H1 (cell line): ENCODE results near the gene NCAM1. TPM values are rescaled to one million over a fixed set of nuclear protein-coding genes. Genes with fewer than 3 reads are reported as not detected.

ENCODE experiments used
- ASH2L ChIP-seq: fragments of 200-600, 300-600 bp; sonication (generic); IDR thresholded peaks from one replicate; pipeline ENCODE4 v1.7.1; 2017; ENCODE audit warnings: low read length
- ATF3 ChIP-seq: IDR thresholded peaks from 2 replicates; pipeline ENCODE4 v1.6.1; 2011; ENCODE audit warnings: low read depth, mild to moderate bottlenecking, low read length; ENCODE audit not compliant: insufficient read depth
- CHD7 ChIP-seq: fragments of 300-600 bp; sonication (generic); IDR thresholded peaks from 2 replicates; pipeline ENCODE4 v1.7.1; 2012; ENCODE audit warnings: low read length, moderate library complexity, mild to moderate bottlenecking, inconsistent platforms; ENCODE audit not compliant: insufficient replicate concordance
- EP300 ChIP-seq, 2 experiments: IDR thresholded peaks; 1 replicate in 1 of 2; 2 replicates in 1 of 2; pipeline ENCODE4 v1.6.1; 2011 to 2012; ENCODE audit warnings: low read depth in 2 of 2, low read length in 2 of 2, mild to moderate bottlenecking in 2 of 2, borderline replicate concordance in 1 of 2, inconsistent platforms in 1 of 2, moderate library complexity in 1 of 2
- NANOG ChIP-seq: IDR thresholded peaks from 2 replicates; pipeline ENCODE4 v1.6.1; 2011; ENCODE audit warnings: low read length, low read depth, mild to moderate bottlenecking, inconsistent platforms; ENCODE audit not compliant: insufficient read depth, poor library complexity, severe bottlenecking
- SIRT6 ChIP-seq: IDR thresholded peaks from one replicate; pipeline ENCODE4 v1.7.1; 2012; ENCODE audit warnings: low read length, inconsistent platforms
- SP1 ChIP-seq: IDR thresholded peaks from 2 replicates; pipeline ENCODE4 v1.6.1; 2011; ENCODE audit warnings: low read depth, low read length
- USF2 ChIP-seq: IDR thresholded peaks from 2 replicates; pipeline ENCODE4 v1.6.1; 2011; ENCODE audit warnings: low read length, improper control_type of control experiment
- YY1 ChIP-seq: IDR thresholded peaks from 2 replicates; pipeline ENCODE4 v1.6.1; 2011; ENCODE audit warnings: low read depth, mild to moderate bottlenecking, low read length
- polyA plus RNA-seq, 7 experiments: library from polyadenylated mRNA; depleted of rRNA in 3 of 7; stranded (reverse) in 5 of 7; unstranded in 2 of 7; fragments of >200 nt in 5 of 7; fragments of 200-250 nt in 2 of 7; gene quantifications; 1 replicate in 5 of 7; 2 replicates in 1 of 7; 4 replicates in 1 of 7; pipeline versions ENCODE4 v1.2.1 to v1.2.3, GENCODE V29; 2011 to 2013; ENCODE audit warnings: missing spikeins in 2 of 7, mixed read lengths in 2 of 7
- total RNA-seq: library from RNA; stranded (reverse); fragmentation: NEBNext Ultra II Directional; extraction: Animal tissue kit (Norgen Biotek cat#: 25700); gene quantifications from 2 replicates; pipeline ENCODE4 v1.2.1, GENCODE V29; 2021

The NCAM1 gene
- total and polyA plus RNA-seq, 2 of the 8 experiments (the other 6 are each of a cell fraction or from before 2014, with no cell fraction given), result 3.1 to 4.3 TPM

- TF ChIP-seq CHD7 (no peak), SIRT6 (no peak), NANOG (no peak), ASH2L (no peak), ATF3 (no peak), YY1 (no peak), USF2 (no peak), SP1 (no peak), EP300 (IDR thresholded peaks at IDR 0.05; ENCODE audit: borderline replicate concordance in 1 of 2, low read depth in 2 of 2, low read length in 2 of 2) (no peak)
These were observed 123.1 kb downstream of the NCAM1 start (continued) for GRCh38 chr11:113084297-113084696.
